ENCODE measurements around the gene BBS7.

Gene BBS7

DNA sequence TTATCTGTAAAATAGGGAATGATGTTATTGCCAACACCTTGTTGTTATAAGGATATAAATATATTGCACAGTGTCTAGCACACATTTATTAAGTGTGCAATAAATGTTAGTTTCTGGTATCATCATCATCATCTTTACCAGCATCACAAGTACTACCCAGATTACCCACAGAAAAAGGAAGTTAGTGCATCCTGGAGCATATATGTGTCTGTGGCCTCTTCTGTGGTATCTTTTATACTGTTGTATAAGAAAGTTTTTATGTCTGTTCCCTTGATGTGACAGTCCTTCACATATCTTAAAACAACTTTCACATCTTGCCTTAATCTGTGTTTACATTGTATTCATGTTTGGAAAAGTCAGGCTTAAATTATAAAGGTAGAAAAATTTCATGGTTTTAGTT, 59.2 kb downstream of the BBS7 start:
- Histone ChIP-seq H3K36me3 (ENCODE audit: control insufficient read depth, insufficient read depth, low read length) (peaks cover 97% of the 10 kb centered on the region), H3K4me1 (ENCODE audit: control insufficient read depth, insufficient read depth, low read length) (no peaks in the 10 kb centered on the region), H3K9me3 (ENCODE audit: control insufficient read depth, insufficient read depth, low read length) (no peaks in the 10 kb centered on the region), H3K4me3 (ENCODE audit: low read depth, low read length) (no peak overlapping the region), H3K9ac (ENCODE audit: low read depth, low read length) (no peak overlapping the region), H3K27ac (ENCODE audit: low read depth, low read length) (no peak overlapping the region), H3K27me3 (ENCODE audit: control insufficient read depth, insufficient read depth, low read length) (no peaks in the 10 kb centered on the region)

DNA sequence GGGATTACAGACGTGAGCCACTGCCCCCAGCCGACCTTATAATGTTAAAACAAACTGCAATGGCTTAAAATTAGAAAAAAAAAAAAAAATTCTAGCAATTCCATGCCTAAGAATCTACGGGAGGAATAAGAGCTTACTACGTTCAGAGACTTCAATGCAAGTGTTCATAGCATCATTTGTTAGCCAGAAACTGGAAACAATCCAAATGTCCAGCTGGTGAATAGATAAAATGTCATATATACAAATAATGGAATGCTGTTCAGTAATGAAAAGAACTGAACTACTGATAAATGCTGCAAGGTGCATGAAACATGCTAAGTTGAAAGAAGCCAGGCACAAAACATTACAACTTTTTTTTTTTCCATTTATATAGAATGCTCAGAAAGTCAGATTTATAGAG, 63.9 kb downstream of the BBS7 start:
- peaks cover 6% of the 10 kb centered on the region; the same call in 1 of the 2 replicates for H3K4me1 ChIP-seq (ENCODE audit: control insufficient read depth, insufficient read depth, low read length)
- H3K9ac ChIP-seq (ENCODE audit: low read depth, low read length): no peak overlapping the region
- H3K4me3 ChIP-seq (ENCODE audit: low read depth, low read length): no peak overlapping the region
- H3K27ac ChIP-seq (ENCODE audit: low read depth, low read length): no peak overlapping the region
- H3K27me3 ChIP-seq (ENCODE audit: control insufficient read depth, insufficient read depth, low read length): no peaks in the 10 kb centered on the region
- H3K36me3 ChIP-seq (ENCODE audit: control insufficient read depth, insufficient read depth, low read length): peaks cover 90% of the 10 kb centered on the region
- no peaks in the 10 kb centered on the region for H3K9me3 ChIP-seq (ENCODE audit: control insufficient read depth, insufficient read depth, low read length)

DNA sequence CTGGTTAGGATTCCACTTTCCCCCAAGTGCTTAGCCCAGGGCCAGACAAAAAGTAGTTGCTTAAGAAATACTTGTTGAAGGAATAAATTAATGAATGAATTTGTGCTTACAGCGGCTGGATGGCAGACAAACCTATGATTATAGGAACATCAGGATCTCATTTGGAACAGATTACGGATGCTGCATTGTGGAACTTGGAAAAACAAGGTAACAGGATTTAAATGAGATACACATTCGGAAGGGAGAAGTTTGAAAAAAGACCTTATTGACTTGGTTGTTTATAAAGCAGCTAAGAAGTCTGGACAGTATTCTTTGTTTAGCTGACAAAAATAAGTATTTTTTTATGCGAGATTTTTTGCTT, 68.6 kb downstream of the BBS7 start:
- H3K27me3 ChIP-seq (ENCODE audit: control insufficient read depth, insufficient read depth, low read length): no peaks in the 10 kb centered on the region
- peak overlapping the region; percentile 93 for H3K27ac ChIP-seq (ENCODE audit: low read depth, low read length)
- H3K4me1 ChIP-seq (ENCODE audit: control insufficient read depth, insufficient read depth, low read length): peaks cover 15% of the 10 kb centered on the region
- peak overlapping the region; percentile 96 for H3K9ac ChIP-seq (ENCODE audit: low read depth, low read length)
- peak overlapping the region; percentile 94 for H3K4me3 ChIP-seq (ENCODE audit: low read depth, low read length)
- H3K9me3 ChIP-seq (ENCODE audit: control insufficient read depth, insufficient read depth, low read length): no peaks in the 10 kb centered on the region
- peaks cover 46% of the 10 kb centered on the region for H3K36me3 ChIP-seq (ENCODE audit: control insufficient read depth, insufficient read depth, low read length)

DNA sequence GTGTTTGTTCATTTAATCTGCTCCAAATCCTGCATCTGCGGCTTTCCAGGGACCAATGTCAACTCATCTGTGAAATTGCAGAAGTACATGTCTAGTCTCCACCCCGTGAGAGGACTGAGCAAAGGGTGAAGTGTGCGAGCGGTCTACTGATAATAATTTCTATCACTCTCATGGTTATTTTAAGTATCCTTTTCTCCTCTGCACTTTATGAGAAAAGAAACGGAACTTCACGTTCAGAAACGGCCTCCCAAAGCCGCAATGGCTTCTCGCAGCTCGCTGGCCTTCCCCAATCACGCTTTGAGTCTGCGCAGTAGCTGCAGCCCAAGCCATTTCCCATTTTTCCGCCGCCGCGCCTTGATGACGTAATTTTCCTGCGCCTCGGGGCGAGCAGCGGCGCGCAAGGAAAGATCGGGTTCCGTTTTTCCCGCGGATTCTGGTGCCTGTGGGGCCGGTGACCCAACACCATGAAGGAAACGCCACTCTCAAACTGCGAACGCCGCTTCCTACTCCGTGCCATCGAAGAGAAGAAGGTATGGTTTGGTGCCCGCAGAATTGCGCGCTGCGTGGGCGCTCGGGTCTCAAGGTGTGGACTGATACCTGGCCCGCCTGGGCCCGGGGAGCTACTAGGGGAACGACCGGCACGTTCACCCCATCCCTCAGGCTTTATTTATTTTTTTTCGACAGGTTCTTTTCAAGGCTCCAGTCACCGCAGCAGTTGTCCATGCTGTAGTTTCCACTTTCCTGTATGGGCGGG, 69.1 kb downstream of the BBS7 start, which contains the start of gene EXOSC9:
Gene EXOSC9, plus strand, starts transcription at position 363 of the 754 bp plus-strand sequence. Its CDS starts 102 bp downstream, at position 465.
- Histone ChIP-seq H3K4me3 (ENCODE audit: low read depth, low read length) (peak within 1 kb of the TSS; percentile 94), H3K4me1 (ENCODE audit: control insufficient read depth, insufficient read depth, low read length) (peaks cover 20% of the 10 kb centered on the region), H3K9me3 (ENCODE audit: control insufficient read depth, insufficient read depth, low read length) (no peaks in the 10 kb centered on the region), H3K9ac (ENCODE audit: low read depth, low read length) (peak within 1 kb of the TSS; percentile 96), H3K27ac (ENCODE audit: low read depth, low read length) (peak within 1 kb of the TSS; percentile 93), H3K27me3 (ENCODE audit: control insufficient read depth, insufficient read depth, low read length) (no peaks in the 10 kb centered on the region), H3K36me3 (ENCODE audit: control insufficient read depth, insufficient read depth, low read length) (peaks cover 40% of the 10 kb centered on the region)

DNA sequence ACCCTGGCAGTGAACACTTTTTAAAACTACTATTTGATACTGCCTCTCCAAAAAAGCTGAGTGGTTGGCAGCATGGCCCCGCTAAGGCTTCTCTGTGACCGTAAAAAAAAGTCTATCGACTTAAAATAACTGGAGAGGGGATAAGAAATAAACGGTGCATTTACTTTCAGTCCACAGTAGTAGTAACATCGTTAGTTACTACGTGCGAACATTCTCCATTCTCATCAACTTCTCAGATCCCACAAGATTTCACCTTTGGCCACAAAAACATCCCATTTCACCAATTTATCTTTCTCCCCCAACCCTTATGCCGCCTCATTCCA, 69.7 kb downstream of the BBS7 start:
- Histone ChIP-seq H3K27me3 (ENCODE audit: control insufficient read depth, insufficient read depth, low read length) (no peaks in the 10 kb centered on the region), H3K4me1 (ENCODE audit: control insufficient read depth, insufficient read depth, low read length) (peaks cover 25% of the 10 kb centered on the region), H3K27ac (ENCODE audit: low read depth, low read length) (peak overlapping the region; percentile 93), H3K36me3 (ENCODE audit: control insufficient read depth, insufficient read depth, low read length) (peaks cover 35% of the 10 kb centered on the region), H3K9me3 (ENCODE audit: control insufficient read depth, insufficient read depth, low read length) (no peaks in the 10 kb centered on the region), H3K4me3 (ENCODE audit: low read depth, low read length) (peak overlapping the region; percentile 94), H3K9ac (ENCODE audit: low read depth, low read length) (peak overlapping the region; percentile 96)

DNA sequence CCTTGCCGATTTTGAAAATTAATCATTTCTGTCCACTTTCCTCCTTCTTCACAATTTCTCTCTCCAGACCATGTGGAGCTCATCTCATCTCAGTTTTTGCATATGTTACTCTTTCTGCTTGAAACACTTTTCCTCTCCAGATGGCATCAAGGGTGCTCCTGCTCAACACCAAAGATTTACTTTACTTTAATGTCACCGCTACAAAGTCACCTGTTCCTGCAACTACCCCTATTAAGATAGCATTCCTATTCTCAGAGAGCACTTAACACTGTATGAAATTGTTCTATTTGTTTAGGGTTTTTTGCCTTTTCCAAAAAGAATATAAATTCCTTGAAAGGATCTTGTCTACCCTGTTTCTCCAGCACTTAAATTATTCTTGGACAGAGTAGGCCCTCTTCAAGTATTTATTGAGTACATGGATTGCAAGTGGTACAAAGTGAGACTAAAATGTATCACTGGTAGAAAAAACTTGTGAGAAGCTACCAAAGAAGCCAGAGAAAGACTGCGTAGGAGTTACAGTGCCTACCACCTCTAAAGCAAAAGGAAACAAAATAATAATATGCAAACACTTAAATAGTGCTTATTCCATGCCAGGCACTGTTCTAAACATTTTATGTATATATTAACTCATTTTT, 70.3 kb downstream of the BBS7 start:
- Histone ChIP-seq H3K9ac (ENCODE audit: low read depth, low read length) (no peak overlapping the region), H3K4me1 (ENCODE audit: control insufficient read depth, insufficient read depth, low read length) (peaks cover 29% of the 10 kb centered on the region), H3K4me3 (ENCODE audit: low read depth, low read length) (no peak overlapping the region), H3K27me3 (ENCODE audit: control insufficient read depth, insufficient read depth, low read length) (no peaks in the 10 kb centered on the region), H3K9me3 (ENCODE audit: control insufficient read depth, insufficient read depth, low read length) (no peaks in the 10 kb centered on the region), H3K27ac (ENCODE audit: low read depth, low read length) (no peak overlapping the region), H3K36me3 (ENCODE audit: control insufficient read depth, insufficient read depth, low read length) (peaks cover 29% of the 10 kb centered on the region)

DNA sequence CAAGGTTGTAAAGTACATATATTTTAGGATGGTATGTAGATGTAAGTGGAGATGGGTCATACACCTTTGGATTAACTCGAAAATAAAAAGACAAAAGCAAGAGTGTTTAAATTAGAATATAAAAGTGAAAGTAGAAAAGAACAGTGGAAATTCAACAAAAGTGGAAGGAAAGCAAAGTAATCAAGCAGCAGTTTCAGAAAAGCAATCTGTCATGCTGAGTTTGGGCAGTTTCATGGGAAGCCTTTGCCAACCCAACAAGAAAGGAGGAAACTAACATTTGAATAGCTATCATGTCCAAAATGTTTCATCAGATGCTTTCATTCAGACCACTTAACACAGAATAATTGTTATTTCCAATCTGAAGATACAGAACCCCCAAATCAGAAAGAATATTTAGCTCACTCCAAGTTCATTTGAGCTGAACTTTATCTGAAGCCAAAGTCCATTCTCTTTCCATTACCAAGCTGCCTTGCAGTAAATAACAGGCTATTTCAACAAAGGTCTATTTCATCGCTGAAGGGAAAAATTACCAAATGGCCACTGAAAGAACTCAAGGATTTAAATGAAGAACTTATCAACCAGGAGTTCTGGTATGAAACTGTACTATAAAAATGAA, 71.0 kb downstream of the BBS7 start:
- no peak overlapping the region for H3K9ac ChIP-seq (ENCODE audit: low read depth, low read length)

DNA sequence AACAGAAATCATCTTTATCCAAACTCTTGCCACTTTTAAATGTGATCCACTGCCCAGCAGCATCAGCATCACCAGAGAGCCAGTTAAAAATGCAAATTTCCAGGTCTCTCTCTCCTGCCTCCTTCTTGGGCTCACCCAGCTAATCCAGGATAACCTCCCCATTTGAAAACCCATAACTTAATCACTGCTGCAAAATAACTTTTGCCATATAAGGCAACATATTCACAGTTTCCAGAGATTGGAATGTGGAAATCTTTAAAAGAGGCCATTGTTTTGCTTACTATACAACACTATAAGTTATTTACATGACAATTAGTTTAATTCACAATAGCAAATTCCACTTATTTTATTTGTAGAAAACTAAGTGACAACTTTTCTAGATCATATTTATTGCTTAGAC, 74.0 kb downstream of the BBS7 start:
- H3K36me3 ChIP-seq (ENCODE audit: control insufficient read depth, insufficient read depth, low read length): no peaks in the 10 kb centered on the region
- H3K27me3 ChIP-seq (ENCODE audit: control insufficient read depth, insufficient read depth, low read length): no peaks in the 10 kb centered on the region
- peak overlapping the region; percentile 35; the same call in 1 of the 2 replicates for H3K4me3 ChIP-seq (ENCODE audit: low read depth, low read length)
- no peak overlapping the region; the same call in 1 of the 2 replicates for H3K9ac ChIP-seq (ENCODE audit: low read depth, low read length)
- no peaks in the 10 kb centered on the region for H3K9me3 ChIP-seq (ENCODE audit: control insufficient read depth, insufficient read depth, low read length)
- peaks cover 29% of the 10 kb centered on the region for H3K4me1 ChIP-seq (ENCODE audit: control insufficient read depth, insufficient read depth, low read length)
- peak overlapping the region; percentile 82 for H3K27ac ChIP-seq (ENCODE audit: low read depth, low read length)

More for the DNA sequence above, 71.0 kb downstream of the BBS7 start:
- no peaks in the 10 kb centered on the region for H3K27me3 ChIP-seq (ENCODE audit: control insufficient read depth, insufficient read depth, low read length)
- H3K9me3 ChIP-seq (ENCODE audit: control insufficient read depth, insufficient read depth, low read length): no peaks in the 10 kb centered on the region
- H3K4me3 ChIP-seq (ENCODE audit: low read depth, low read length): no peak overlapping the region
- peaks cover 22% of the 10 kb centered on the region for H3K36me3 ChIP-seq (ENCODE audit: control insufficient read depth, insufficient read depth, low read length)
- H3K27ac ChIP-seq (ENCODE audit: low read depth, low read length): no peak overlapping the region
- H3K4me1 ChIP-seq (ENCODE audit: control insufficient read depth, insufficient read depth, low read length): peaks cover 35% of the 10 kb centered on the region

DNA sequence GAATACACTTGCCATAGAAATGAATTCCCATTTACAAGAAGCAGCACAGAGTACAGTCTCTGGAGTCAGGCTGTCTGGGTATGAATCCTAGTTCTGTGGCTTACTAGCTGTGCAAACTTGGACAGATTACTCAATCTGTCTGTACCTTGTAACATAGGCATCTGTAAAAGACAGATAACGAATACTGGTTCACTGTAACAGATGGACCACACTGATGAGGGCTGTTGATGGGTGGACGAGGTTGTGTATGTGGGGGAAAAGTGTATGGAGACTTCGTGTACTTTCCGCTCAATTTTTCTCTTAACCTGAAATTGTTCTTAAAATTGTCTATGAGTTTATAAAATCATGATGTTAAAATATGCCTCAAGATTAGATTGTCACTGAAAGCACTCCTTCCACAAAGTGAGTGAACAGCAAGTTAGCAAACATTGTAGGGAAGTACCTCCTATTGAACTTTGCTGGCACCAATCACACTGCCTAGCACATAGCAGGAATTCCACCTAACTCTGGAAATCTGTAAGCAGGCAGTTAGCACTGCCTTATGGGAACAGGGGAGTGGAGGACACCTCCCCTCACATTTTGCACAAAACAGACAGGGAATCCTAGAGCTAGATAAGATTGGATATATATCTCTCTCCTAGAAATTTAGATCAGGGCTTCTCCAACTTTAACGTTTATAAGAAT, 75.6 kb downstream of the BBS7 start:
- no peak overlapping the region for H3K9ac ChIP-seq (ENCODE audit: low read depth, low read length)
- no peak overlapping the region for H3K27ac ChIP-seq (ENCODE audit: low read depth, low read length)
- H3K36me3 ChIP-seq (ENCODE audit: control insufficient read depth, insufficient read depth, low read length): no peaks in the 10 kb centered on the region
- peaks cover 23% of the 10 kb centered on the region for H3K4me1 ChIP-seq (ENCODE audit: control insufficient read depth, insufficient read depth, low read length)
- H3K9me3 ChIP-seq (ENCODE audit: control insufficient read depth, insufficient read depth, low read length): no peaks in the 10 kb centered on the region
- H3K27me3 ChIP-seq (ENCODE audit: control insufficient read depth, insufficient read depth, low read length): no peaks in the 10 kb centered on the region; the same call in 1 of the 2 replicates
- no peak overlapping the region for H3K4me3 ChIP-seq (ENCODE audit: low read depth, low read length)

DNA sequence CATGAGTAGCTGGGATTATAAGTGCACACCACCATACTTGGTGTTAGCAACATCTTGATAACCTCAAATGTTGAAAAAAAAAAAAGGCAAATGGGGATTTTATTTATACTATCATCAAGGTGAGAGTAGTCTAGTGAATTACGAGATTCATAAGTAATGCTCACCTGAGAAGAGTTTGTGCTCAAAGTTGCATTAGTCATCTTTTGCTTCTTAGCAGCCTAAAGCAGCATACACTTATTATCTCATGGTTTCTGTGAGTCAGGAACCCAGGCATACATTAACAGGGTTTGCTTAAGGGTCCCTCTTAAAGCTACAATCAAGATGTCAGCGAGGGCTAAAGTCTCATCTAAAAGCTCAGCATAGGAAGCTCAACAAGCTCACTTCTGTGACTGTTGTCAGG, 77.3 kb downstream of the BBS7 start:
- H3K36me3 ChIP-seq (ENCODE audit: control insufficient read depth, insufficient read depth, low read length): no peaks in the 10 kb centered on the region
- no peaks in the 10 kb centered on the region for H3K9me3 ChIP-seq (ENCODE audit: control insufficient read depth, insufficient read depth, low read length)
- peaks cover 23% of the 10 kb centered on the region for H3K4me1 ChIP-seq (ENCODE audit: control insufficient read depth, insufficient read depth, low read length)
- H3K4me3 ChIP-seq (ENCODE audit: low read depth, low read length): no peak overlapping the region
- no peak overlapping the region for H3K9ac ChIP-seq (ENCODE audit: low read depth, low read length)
- H3K27me3 ChIP-seq (ENCODE audit: control insufficient read depth, insufficient read depth, low read length): no peaks in the 10 kb centered on the region; the same call in 1 of the 2 replicates
- H3K27ac ChIP-seq (ENCODE audit: low read depth, low read length): no peak overlapping the region
